Measurements from ENCODE around the gene KCNG4. TPM values are rescaled to one million over a fixed set of nuclear protein-coding genes. Genes with fewer than 3 reads are reported as not detected.

The KCNG4 gene
- total RNA-seq, 2 donors from 2014 or later = not detected

GRCh38 chr16:84178146-84178765 is 61.6 kb downstream of the KCNG4 start:
- Histone ChIP-seq H3K36me3 (peaks cover 9 to 25% of the 10 kb centered on the region in 2 donors), H3K9me3 (no peaks in the 10 kb centered on the region), H3K27me3 (replicated peaks; ENCODE audit: insufficient read depth) (no peaks in the 10 kb centered on the region), H3K4me3 (no peak overlapping the region), H3K4me1 (replicated peaks) (peaks cover 6% of the 10 kb centered on the region), H3K27ac (peak overlapping the region; percentile 74)
- TF ChIP-seq POLR2AphosphoS5 (IDR thresholded peaks at IDR 0.05) (no peak), POLR2A (IDR thresholded peaks at IDR 0.05) (no peak), CTCF (IDR thresholded peaks at IDR 0.05) (no peak)
- 75% methylated on average over 15 of the region's 15 CpGs for WGBS
- DNase-seq (ENCODE audit: low spot score) = no peak
- intact Hi-C loops (cut with DNase I) = loop anchor here (5.0 to 10.0 kb wide), 2 partner anchors 91 to 213 kb away; partner anchors contain the start of gene NECAB2

DNA sequence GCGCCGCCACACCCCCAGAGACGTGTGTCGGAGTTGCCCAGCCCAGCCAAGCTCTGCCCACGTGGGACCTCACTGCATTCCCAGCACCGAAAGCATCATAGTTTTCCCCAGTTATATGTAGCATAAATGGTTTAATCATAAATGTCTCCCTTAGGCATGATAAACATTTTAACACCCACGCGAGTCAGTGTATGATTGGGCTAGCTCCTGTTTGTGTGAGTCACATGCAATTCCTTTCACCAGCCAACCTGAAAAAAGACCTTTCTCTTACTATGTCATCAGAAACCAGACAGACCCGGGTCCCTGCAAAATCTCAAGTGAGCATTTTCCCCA is 62.1 kb downstream of the KCNG4 start:
- Histone ChIP-seq H3K4me1 (replicated peaks) (peaks cover 6% of the 10 kb centered on the region), H3K9me3 (no peaks in the 10 kb centered on the region), H3K27ac (peak overlapping the region; percentile 74), H3K4me3 (no peak overlapping the region), H3K36me3 (peaks cover 4 to 25% of the 10 kb centered on the region in 2 donors), H3K27me3 (replicated peaks; ENCODE audit: insufficient read depth) (no peaks in the 10 kb centered on the region)
- intact Hi-C loops (cut with DNase I) = loop anchor here (5.0 to 10.0 kb wide), 2 partner anchors 90 to 213 kb away; partner anchors contain the start of gene NECAB2
- no peak for DNase-seq (ENCODE audit: low spot score)
- TF ChIP-seq CTCF (IDR thresholded peaks at IDR 0.05) (no peak), POLR2A (IDR thresholded peaks at IDR 0.05) (no peak), POLR2AphosphoS5 (IDR thresholded peaks at IDR 0.05) (no peak)
- 32% methylated on average over 9 of the region's 9 CpGs for WGBS

DNA sequence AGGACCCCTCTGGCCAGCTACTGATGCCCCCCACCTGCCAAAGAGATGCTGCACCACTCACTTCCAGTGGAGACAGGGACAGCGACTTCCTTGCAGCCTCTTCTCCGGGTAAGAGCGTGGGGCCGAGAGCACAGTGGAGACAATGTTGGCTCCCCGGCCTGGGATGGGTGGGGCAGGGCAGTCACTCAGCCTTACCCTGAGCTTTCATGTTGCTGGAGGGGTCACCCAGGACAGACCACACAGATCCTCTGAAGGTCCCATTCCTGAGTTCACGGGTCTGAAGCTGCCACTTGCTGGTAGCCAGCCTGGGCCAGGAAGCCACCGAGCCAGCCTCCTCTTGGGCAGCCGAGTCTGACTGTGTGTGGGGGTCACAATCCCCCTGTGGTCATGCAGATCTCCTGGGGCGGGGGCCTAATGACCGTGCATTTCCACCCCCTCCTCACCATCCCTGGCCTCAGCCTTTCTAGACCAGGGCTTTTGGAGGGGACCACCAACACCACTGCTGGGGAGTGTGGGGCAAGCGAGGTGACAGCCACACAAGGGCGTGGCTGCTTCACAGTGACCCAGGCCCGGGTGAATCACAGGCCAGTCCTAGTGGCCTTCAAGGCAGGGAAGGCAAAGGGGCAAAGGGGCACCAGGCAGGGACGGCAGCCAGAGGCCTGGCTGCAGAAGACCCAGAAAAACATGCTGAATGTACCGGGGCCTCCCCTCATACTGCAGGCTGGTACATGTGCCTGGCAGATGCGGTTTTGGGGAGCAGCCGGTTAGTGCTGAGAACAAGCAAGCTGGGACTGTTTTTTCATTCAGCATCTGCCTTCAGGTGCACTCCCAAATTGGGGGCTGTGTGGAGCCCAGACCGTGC is 63.4 kb downstream of the KCNG4 start:
- TF ChIP-seq CTCF (IDR thresholded peaks at IDR 0.05) (no peak), POLR2AphosphoS5 (IDR thresholded peaks at IDR 0.05) (no peak), POLR2A (IDR thresholded peaks at IDR 0.05) (no peak)
- intact Hi-C loops (cut with DNase I) = loop anchor here (5.0 to 10.0 kb wide), 2 partner anchors 89 to 212 kb away; partner anchors contain the start of gene NECAB2
- DNase-seq (ENCODE audit: low spot score) = no peak

GRCh38 chr16:84175350-84176081 is 64.3 kb downstream of the KCNG4 start:
- WGBS = 35% methylated on average over 10 of the region's 10 CpGs
- Histone ChIP-seq H3K9me3 (no peaks in the 10 kb centered on the region), H3K4me1 (replicated peaks) (peaks cover 6% of the 10 kb centered on the region), H3K27ac (peak overlapping the region; percentile 27 to 74), H3K36me3 (peaks cover 0 to 16% of the 10 kb centered on the region in 2 donors), H3K27me3 (replicated peaks; ENCODE audit: insufficient read depth) (no peaks in the 10 kb centered on the region), H3K4me3 (no peak overlapping the region)
- peak; percentile 51 for DNase-seq (ENCODE audit: low spot score)
- TF ChIP-seq POLR2A (IDR thresholded peaks at IDR 0.05) (no peak), CTCF (IDR thresholded peaks at IDR 0.05) (peak; percentile 47 to 87 (median 66)), POLR2AphosphoS5 (IDR thresholded peaks at IDR 0.05) (peak; percentile 11)
- intact Hi-C loops (cut with DNase I) = loop anchor here (5.0 to 10.0 kb wide), 2 partner anchors 88 to 211 kb away; partner anchors contain the start of gene NECAB2

More for the DNA sequence above, 63.4 kb downstream of the KCNG4 start:
- Histone ChIP-seq H3K36me3 (peaks cover 1 to 25% of the 10 kb centered on the region in 2 donors), H3K9me3 (no peaks in the 10 kb centered on the region), H3K4me1 (replicated peaks) (peaks cover 6% of the 10 kb centered on the region), H3K27me3 (replicated peaks; ENCODE audit: insufficient read depth) (no peaks in the 10 kb centered on the region), H3K27ac (peak overlapping the region; percentile 74), H3K4me3 (no peak overlapping the region)
- 49% methylated on average over 18 of the region's 18 CpGs for WGBS
